Esophagus muscularis mucosa (tissue), 4 donors: ENCODE measurements around the gene UST.

Source experiments
- EP300 ChIP-seq: sonication (generic); formaldehyde crosslinking; IDR thresholded peaks from one replicate; pipeline ENCODE4 v1.6.1; 2017; ENCODE audit warnings: antibody characterized with exemption
- POLR2A ChIP-seq: fragments of 450-650 bp; IDR thresholded peaks from one replicate; pipeline ENCODE4 v1.6.1; 2017; ENCODE audit warnings: antibody characterized with exemption, moderate library complexity, mild to moderate bottlenecking, low read depth
- TF ChIP-seq, protein P1 (sequence below), 3 experiments: fragments of 200-600 bp in 2 of 3; fragments of 450-650 bp in 1 of 3; sonication (generic) in 2 of 3; IDR thresholded peaks; one replicate each; pipeline ENCODE4 v1.5.1; 2017 to 2019; ENCODE audit warnings: antibody characterized with exemption in 3 of 3, mild to moderate bottlenecking in 2 of 3, moderate library complexity in 1 of 3

DNA sequence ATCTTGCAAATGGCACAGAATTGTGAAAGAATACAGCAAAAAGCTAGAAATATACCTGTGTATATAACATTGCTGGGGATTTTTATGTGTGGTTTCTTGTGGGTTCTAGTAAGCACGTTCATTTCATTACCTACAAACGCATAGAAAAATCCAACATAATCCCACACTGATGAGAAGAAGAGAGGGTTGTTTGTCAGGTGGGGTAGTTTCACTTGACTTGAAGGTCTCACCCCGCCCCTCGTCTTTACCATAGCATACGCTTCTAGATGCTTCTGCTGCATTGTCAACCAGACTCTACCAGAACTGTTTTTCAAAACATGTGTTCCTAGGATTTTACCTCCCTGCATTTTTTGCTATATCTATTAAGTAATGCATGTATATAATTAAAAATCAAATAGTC lies 286.6 kb downstream of the UST start:
- TF ChIP-seq EP300 (no peak), POLR2A (no peak)
- TF ChIP-seq, protein P1, sequence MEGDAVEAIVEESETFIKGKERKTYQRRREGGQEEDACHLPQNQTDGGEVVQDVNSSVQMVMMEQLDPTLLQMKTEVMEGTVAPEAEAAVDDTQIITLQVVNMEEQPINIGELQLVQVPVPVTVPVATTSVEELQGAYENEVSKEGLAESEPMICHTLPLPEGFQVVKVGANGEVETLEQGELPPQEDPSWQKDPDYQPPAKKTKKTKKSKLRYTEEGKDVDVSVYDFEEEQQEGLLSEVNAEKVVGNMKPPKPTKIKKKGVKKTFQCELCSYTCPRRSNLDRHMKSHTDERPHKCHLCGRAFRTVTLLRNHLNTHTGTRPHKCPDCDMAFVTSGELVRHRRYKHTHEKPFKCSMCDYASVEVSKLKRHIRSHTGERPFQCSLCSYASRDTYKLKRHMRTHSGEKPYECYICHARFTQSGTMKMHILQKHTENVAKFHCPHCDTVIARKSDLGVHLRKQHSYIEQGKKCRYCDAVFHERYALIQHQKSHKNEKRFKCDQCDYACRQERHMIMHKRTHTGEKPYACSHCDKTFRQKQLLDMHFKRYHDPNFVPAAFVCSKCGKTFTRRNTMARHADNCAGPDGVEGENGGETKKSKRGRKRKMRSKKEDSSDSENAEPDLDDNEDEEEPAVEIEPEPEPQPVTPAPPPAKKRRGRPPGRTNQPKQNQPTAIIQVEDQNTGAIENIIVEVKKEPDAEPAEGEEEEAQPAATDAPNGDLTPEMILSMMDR (IDR thresholded peaks at IDR 0.05): no peak
